ENCODE results near the gene PLA2G1B. TPM values are rescaled to one million over a fixed set of nuclear protein-coding genes. Genes with fewer than 3 reads are reported as not detected.

The PLA2G1B gene
- total and polyA plus RNA-seq, 9 of the 15 experiments (the other 6 are each of a cell fraction or from before 2014, with no cell fraction given), result 1.4 TPM; not detected in 8

DNA sequence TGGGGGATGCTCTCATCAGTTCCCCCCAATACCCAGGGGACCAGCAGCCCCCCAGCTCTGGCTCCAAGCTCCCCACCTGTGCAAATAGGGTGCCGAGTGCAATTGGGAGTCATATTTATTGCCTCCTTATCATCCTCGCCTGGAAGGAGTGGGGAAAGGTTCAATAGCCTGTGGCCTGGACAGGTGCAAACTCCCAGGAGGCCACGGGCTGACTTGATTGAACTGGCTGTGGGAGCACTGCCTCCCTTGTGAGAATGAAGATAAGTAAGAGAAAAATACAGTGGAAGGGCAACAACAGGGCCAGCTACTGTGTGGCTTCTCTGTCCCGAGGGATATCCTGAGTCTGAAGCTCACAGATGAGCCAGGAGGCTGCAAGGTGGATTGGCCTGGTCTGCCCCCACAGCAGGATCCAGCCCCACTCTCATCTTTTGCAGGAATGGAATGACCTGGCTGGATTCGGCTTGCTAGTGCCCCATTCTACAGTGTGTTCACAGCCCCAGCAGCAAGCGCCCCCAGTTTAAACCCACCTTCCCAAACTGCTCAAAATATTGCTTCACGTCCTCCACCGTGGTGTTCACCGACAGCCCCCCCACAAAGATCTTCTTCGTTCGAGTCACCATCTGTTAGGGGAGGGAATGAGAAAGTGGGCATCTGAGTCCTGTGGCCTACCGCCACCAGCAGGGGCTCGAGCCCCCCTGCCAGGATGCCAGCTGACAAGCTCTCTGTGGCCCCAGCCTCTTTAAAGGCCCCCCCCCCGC, 35.1 kb upstream of the PLA2G1B start:
- Histone ChIP-seq H4K20me1 (replicated peaks; ENCODE audit: control insufficient read depth, insufficient read depth, low read length) (peaks cover 24% of the 10 kb centered on the region), H3K4me2 (ENCODE audit: insufficient read depth, low read length) (no peak overlapping the region), H2AFZ (ENCODE audit: low read depth, low read length) (no peak overlapping the region), H3K27me3 (ENCODE audit: control insufficient read depth in 2 of 2, insufficient read depth in 2 of 2, low read length in 2 of 2) (peaks cover 40 to 85% of the 10 kb centered on the region in 2 experiments), H3K9me1 (ENCODE audit: control insufficient read depth, insufficient read depth, low read length) (peaks cover 3% of the 10 kb centered on the region), H3K79me2 (ENCODE audit: control insufficient read depth, insufficient read depth, low read length) (no peaks in the 10 kb centered on the region), H3K9me3 (replicated peaks; ENCODE audit: control insufficient read depth, insufficient read depth, low read depth, low read length) (no peaks in the 10 kb centered on the region), H3K4me3 (no peak overlapping the region), H3K9ac (ENCODE audit: insufficient read depth in 1 of 2, low read depth in 2 of 2, low read length in 2 of 2) (no peak overlapping the region), H3K27ac (ENCODE audit: extremely low read depth, low read depth, low read length) (no peak overlapping the region), H3K4me1 (replicated peaks in 1 of 2; ENCODE audit: control insufficient read depth in 2 of 2, insufficient read depth in 2 of 2, low read length in 2 of 2) (peaks cover 0 to 21% of the 10 kb centered on the region in 2 experiments; a peak in 2 of 5 replicates), H3K36me3 (ENCODE audit: control insufficient read depth, insufficient read depth, low read length) (no peaks in the 10 kb centered on the region)
- FAIRE-seq, result no peak
- intact Hi-C loops (cut with micrococcal nuclease), result no loop called here
- in situ Hi-C loops (cut with MboI), result no loop called here
- CTCF ChIA-PET (ENCODE audit: low intra/inter-chr PET ratio), result no interaction called here
- BruUV-seq (replicated peaks), result no TSS peak
- no peak for ATAC-seq
- POLR2A ChIA-PET, result interaction anchor here (1.0 kb wide), 2 partner anchors 70 to 71 kb away, joined by 3 read pairs; partner anchors contain the start of genes RNU4-1 and RNU4-2
- WGBS (ENCODE audit: insufficient coverage, low coverage, missing lambda C conversion rate), result 6% methylated on average over 14 of the region's 14 CpGs
- DNase-seq (ENCODE audit: extremely low read depth in 1 of 4, low spot score in 3 of 4), result no peak
- no peak for TF ChIP-seq IFI16 (CRISPR knock-in tag; IDR thresholded peaks at IDR 0.05)
- no peak for TF ChIP-seq ZNF3 (CRISPR knock-in tag; IDR thresholded peaks at IDR 0.05)
- TF ChIP-seq, protein P1, sequence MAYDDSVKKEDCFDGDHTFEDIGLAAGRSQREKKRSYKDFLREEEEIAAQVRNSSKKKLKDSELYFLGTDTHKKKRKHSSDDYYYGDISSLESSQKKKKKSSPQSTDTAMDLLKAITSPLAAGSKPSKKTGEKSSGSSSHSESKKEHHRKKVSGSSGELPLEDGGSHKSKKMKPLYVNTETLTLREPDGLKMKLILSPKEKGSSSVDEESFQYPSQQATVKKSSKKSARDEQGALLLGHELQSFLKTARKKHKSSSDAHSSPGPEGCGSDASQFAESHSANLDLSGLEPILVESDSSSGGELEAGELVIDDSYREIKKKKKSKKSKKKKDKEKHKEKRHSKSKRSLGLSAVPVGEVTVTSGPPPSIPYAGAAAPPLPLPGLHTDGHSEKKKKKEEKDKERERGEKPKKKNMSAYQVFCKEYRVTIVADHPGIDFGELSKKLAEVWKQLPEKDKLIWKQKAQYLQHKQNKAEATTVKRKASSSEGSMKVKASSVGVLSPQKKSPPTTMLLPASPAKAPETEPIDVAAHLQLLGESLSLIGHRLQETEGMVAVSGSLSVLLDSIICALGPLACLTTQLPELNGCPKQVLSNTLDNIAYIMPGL (CRISPR knock-in tag; IDR thresholded peaks at IDR 0.05), result no peak
- no peak for TF ChIP-seq KAT2B (IDR thresholded peaks at IDR 0.05; ENCODE audit: low read depth, low read length)
- TF ChIP-seq ARID1B (IDR thresholded peaks at IDR 0.05), result no peak
- TF ChIP-seq, protein P2, sequence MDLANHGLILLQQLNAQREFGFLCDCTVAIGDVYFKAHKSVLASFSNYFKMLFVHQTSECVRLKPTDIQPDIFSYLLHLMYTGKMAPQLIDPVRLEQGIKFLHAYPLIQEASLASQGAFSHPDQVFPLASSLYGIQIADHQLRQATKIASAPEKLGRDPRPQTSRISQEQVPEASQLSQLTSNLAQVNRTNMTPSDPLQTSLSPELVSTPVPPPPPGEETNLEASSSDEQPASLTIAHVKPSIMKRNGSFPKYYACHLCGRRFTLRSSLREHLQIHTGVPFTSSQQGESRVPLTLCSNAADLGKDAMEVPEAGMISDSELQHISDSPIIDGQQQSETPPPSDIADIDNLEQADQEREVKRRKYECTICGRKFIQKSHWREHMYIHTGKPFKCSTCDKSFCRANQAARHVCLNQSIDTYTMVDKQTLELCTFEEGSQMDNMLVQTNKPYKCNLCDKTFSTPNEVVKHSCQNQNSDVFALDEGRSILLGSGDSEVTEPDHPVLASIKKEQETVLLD (IDR thresholded peaks at IDR 0.05), result no peak
- no peak for TF ChIP-seq MBD2 (IDR thresholded peaks at IDR 0.05; ENCODE audit: borderline replicate concordance, low read depth)
- TF ChIP-seq, protein P3, sequence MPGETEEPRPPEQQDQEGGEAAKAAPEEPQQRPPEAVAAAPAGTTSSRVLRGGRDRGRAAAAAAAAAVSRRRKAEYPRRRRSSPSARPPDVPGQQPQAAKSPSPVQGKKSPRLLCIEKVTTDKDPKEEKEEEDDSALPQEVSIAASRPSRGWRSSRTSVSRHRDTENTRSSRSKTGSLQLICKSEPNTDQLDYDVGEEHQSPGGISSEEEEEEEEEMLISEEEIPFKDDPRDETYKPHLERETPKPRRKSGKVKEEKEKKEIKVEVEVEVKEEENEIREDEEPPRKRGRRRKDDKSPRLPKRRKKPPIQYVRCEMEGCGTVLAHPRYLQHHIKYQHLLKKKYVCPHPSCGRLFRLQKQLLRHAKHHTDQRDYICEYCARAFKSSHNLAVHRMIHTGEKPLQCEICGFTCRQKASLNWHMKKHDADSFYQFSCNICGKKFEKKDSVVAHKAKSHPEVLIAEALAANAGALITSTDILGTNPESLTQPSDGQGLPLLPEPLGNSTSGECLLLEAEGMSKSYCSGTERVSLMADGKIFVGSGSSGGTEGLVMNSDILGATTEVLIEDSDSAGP (CRISPR knock-in tag; IDR thresholded peaks at IDR 0.05), result no peak
- no peak for TF ChIP-seq SRSF1 (IDR thresholded peaks at IDR 0.05; ENCODE audit: low read depth, low read length)
- TF ChIP-seq FOXK2 (conservative IDR thresholded peaks at IDR 0.05 in 1 of 2, IDR thresholded peaks at IDR 0.05 in 1 of 2; ENCODE audit: low read depth in 2 of 2), result no peak
- no peak for TF ChIP-seq L3MBTL2 (IDR thresholded peaks at IDR 0.05)
- no peak for TF ChIP-seq BRD9 (IDR thresholded peaks at IDR 0.05; ENCODE audit: low read depth, partially characterized antibody)
- no peak for TF ChIP-seq MAFG (tag; conservative IDR thresholded peaks at IDR 0.05)
- TF ChIP-seq, protein P4, sequence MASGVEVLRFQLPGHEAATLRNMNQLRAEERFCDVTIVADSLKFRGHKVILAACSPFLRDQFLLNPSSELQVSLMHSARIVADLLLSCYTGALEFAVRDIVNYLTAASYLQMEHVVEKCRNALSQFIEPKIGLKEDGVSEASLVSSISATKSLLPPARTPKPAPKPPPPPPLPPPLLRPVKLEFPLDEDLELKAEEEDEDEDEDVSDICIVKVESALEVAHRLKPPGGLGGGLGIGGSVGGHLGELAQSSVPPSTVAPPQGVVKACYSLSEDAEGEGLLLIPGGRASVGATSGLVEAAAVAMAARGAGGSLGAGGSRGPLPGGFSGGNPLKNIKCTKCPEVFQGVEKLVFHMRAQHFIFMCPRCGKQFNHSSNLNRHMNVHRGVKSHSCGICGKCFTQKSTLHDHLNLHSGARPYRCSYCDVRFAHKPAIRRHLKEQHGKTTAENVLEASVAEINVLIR (CRISPR knock-in tag; IDR thresholded peaks at IDR 0.05), result no peak

Data from K562 (cell line).